CD4-positive, alpha-beta T cell (primary cell): ENCODE results near the gene GPR45. TPM values are rescaled to one million over a fixed set of nuclear protein-coding genes. Genes with fewer than 3 reads are reported as not detected.

Source experiments
- ATAC-seq: fragments of 200-7000 bp; cut with Tn5 transposase; one replicate; pipeline ENCODE4 v1.10.0; 2022; ENCODE audit warnings: mild to moderate bottlenecking; ENCODE audit not compliant: poor library complexity
- CTCF ChIA-PET: fragments of 350-600 bp; sonication (Branson Sonifier 250); formaldehyde crosslinking; loops from one replicate; lab custom pipeline; 2021; ENCODE audit warnings: antibody characterized with exemption, inconsistent platforms; lab: Charles Lee
- POLR2A ChIA-PET: fragments of 350-600 bp; sonication (Branson Sonifier 250); formaldehyde crosslinking; loops from one replicate; lab custom pipeline; 2021; ENCODE audit warnings: antibody characterized with exemption, inconsistent platforms; lab: Charles Lee
- DNase-seq, 14 experiments: peaks; one replicate each; pipeline ENCODE4 v3.0.0-alpha.2; 2013 to 2020; ENCODE audit warnings: mixed read lengths in 2 of 14
- H3K27ac ChIP-seq, 2 donors: one replicate each; pipeline versions ENCODE4 v1.5.1 to v1.7.0; 2013; ENCODE audit warnings: low read length in 2 of 2, low read depth in 1 of 2, mild to moderate bottlenecking in 1 of 2
- H3K27me3 ChIP-seq, 2 experiments: 1 replicate in 1 of 2; 2 replicates in 1 of 2; pipeline versions ENCODE4 v1.6.1 to v1.7.0; 2013; ENCODE audit warnings: low read length in 2 of 2, control low read depth in 1 of 2, mild to moderate bottlenecking in 1 of 2, moderate library complexity in 1 of 2; ENCODE audit not compliant: insufficient read depth in 2 of 2, control insufficient read depth in 1 of 2
- H3K36me3 ChIP-seq: one replicate; pipeline ENCODE4 v1.6.1; 2013; ENCODE audit warnings: low read length, control low read depth; ENCODE audit not compliant: insufficient read depth
- H3K4me1 ChIP-seq: one replicate; pipeline ENCODE4 v1.6.1; 2013; ENCODE audit warnings: low read length, control low read depth; ENCODE audit not compliant: insufficient read depth
- H3K4me3 ChIP-seq: one replicate; pipeline ENCODE4 v1.5.1; 2013; ENCODE audit warnings: mild to moderate bottlenecking, low read length, moderate library complexity
- H3K9me3 ChIP-seq, 2 experiments: 1 replicate in 1 of 2; 2 replicates in 1 of 2; pipeline versions ENCODE4 v1.6.1 to v1.7.0; 2013; ENCODE audit warnings: low read length in 2 of 2, mild to moderate bottlenecking in 2 of 2, control low read depth in 1 of 2, moderate library complexity in 1 of 2; ENCODE audit not compliant: control insufficient read depth in 1 of 2, insufficient read depth in 1 of 2
- H3K27ac Mint-ChIP-seq: one replicate; pipeline ENCODE4 v1.8.0; 2020; ENCODE audit warnings: mixed read lengths
- H3K27me3 Mint-ChIP-seq: one replicate; pipeline ENCODE4 v1.8.0; 2021; ENCODE audit warnings: mixed read lengths
- H3K36me3 Mint-ChIP-seq: one replicate; pipeline ENCODE4 v1.8.0; 2021; ENCODE audit warnings: low read depth, mixed read lengths
- H3K4me1 Mint-ChIP-seq: one replicate; pipeline ENCODE4 v1.8.0; 2021; ENCODE audit warnings: low read depth, mixed read lengths
- H3K4me3 Mint-ChIP-seq: one replicate; pipeline ENCODE4 v1.8.0; 2020; ENCODE audit warnings: mild to moderate bottlenecking, mixed read lengths
- H3K9me3 Mint-ChIP-seq: one replicate; pipeline ENCODE4 v1.8.0; 2020; ENCODE audit warnings: mixed read lengths
- intact Hi-C, 2 experiments: fragments of 100-400 bp; cut with DNase I in 1 of 2; cut with micrococcal nuclease in 1 of 2; formaldehyde crosslinking; loops; one replicate each; pipeline versions ENCODE4 v1.15.1 to v1.9.0; 2023 to 2025; cut with DNase I, micrococcal nuclease
- polyA plus RNA-seq, 2 donors: library from polyadenylated mRNA; unstranded; fragments of 120-200 nt; gene quantifications; one replicate each; pipeline ENCODE4 v1.2.1, GENCODE V29; 2013
- total RNA-seq, 174 experiments: library from RNA in 2 of 174; stranded (reverse) in 2 of 174; gene quantifications; one replicate each; pipeline ENCODE4 v1.2.3 and lab custom pipeline; 2021 to 2026
- TF ChIP-seq, protein P1 (sequence below): fragments of 200-600 bp; IDR thresholded peaks from one replicate; pipeline ENCODE4 v1.8.0; 2022; ENCODE audit warnings: antibody characterized with exemption, mild to moderate bottlenecking

The GPR45 gene, protein sequence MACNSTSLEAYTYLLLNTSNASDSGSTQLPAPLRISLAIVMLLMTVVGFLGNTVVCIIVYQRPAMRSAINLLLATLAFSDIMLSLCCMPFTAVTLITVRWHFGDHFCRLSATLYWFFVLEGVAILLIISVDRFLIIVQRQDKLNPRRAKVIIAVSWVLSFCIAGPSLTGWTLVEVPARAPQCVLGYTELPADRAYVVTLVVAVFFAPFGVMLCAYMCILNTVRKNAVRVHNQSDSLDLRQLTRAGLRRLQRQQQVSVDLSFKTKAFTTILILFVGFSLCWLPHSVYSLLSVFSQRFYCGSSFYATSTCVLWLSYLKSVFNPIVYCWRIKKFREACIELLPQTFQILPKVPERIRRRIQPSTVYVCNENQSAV
- total RNA-seq = not detected
- 0.09 TPM for polyA plus RNA-seq (2013, experiment 1 of 2)
- 0.12 TPM for polyA plus RNA-seq (2013, experiment 2 of 2)
- 0 to 0.07 (median 0) reads per million in 172 experiments for total RNA-seq (lab: John Stamatoyannopoulos, UW)

DNA sequence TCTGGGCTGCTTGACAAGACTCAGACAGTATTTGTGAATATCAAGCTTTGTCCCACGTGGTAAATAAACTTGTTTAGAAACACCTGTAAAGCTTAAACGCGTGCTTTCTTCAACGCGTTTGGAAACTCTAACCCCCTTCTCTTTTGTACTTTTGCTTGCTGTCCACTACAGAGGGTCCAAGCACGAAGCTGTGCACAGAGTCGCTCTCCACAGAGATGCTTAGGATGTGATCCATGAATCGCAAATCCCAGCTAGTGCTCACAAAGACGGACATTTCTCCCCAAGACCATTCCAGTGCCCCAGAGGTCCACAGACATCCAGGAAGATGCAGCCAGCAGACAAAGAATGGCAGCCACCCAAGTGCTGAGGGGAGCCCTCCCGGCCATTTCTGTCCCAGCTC is at the start of gene GPR45:
Gene GPR45, plus strand, starts transcription at position 301 of the 400 bp plus-strand sequence. CDS start 116 bp downstream, outside the sequence.
- POLR2A ChIA-PET = interaction anchor here (1.0 kb wide), 1 partner anchor 96 kb away, joined by 3 read pairs; no protein-coding TSS in a partner anchor
- no peaks in the 10 kb centered on the region for H3K4me1 Mint-ChIP-seq

DNA sequence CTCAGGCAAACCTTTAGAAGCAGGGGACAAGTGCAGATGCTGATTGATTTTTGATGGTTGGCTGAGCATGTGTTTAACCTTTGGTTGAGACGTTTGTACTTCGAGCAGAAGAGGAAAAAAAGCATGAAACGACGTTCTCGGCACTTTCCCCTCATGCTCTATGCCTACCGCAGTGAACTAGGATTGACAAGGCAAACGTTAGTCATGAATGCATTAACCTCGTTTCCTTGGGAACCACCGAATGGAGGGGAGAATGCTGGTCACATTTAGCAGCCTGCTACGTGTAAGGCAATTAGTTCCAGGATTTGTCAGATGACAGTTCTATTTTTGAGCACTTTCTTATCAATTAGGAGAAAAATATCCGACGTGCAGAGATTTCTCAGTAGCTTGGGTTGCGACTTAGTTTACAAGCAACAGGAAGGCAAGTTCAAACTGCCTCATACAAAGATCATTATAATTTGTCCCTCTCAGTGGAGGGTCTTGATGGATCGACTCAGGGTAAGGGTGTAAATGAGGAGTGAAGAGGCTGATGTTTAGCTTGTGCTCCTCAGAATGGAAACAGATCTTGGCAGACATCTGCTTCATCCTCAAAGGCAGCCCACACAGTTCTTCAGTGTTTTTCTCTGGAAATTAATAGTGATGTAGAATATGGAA is 47.4 kb upstream of the GPR45 start:
- Mint-ChIP-seq H3K4me1 (no peaks in the 10 kb centered on the region), H3K9me3 (peaks cover 5% of the 10 kb centered on the region), H3K36me3 (no peaks in the 10 kb centered on the region), H3K27me3 (peaks cover 57% of the 10 kb centered on the region), H3K4me3 (no peak overlapping the region), H3K27ac (no peak overlapping the region)
- CTCF ChIA-PET = no interaction called here
- no peaks in the 10 kb centered on the region for H3K36me3 ChIP-seq
- H3K4me3 ChIP-seq = no peak overlapping the region
- ATAC-seq = no peak
- no peaks in the 10 kb centered on the region for H3K27me3 ChIP-seq
- H3K4me1 ChIP-seq = no peaks in the 10 kb centered on the region
- no peak for DNase-seq
- POLR2A ChIA-PET = no interaction called here
- TF ChIP-seq, protein P1, sequence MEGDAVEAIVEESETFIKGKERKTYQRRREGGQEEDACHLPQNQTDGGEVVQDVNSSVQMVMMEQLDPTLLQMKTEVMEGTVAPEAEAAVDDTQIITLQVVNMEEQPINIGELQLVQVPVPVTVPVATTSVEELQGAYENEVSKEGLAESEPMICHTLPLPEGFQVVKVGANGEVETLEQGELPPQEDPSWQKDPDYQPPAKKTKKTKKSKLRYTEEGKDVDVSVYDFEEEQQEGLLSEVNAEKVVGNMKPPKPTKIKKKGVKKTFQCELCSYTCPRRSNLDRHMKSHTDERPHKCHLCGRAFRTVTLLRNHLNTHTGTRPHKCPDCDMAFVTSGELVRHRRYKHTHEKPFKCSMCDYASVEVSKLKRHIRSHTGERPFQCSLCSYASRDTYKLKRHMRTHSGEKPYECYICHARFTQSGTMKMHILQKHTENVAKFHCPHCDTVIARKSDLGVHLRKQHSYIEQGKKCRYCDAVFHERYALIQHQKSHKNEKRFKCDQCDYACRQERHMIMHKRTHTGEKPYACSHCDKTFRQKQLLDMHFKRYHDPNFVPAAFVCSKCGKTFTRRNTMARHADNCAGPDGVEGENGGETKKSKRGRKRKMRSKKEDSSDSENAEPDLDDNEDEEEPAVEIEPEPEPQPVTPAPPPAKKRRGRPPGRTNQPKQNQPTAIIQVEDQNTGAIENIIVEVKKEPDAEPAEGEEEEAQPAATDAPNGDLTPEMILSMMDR = no peak
- peaks cover 0 to 7% of the 10 kb centered on the region in 2 experiments for H3K9me3 ChIP-seq
- H3K27ac ChIP-seq = no peak overlapping the region
- intact Hi-C loops = no loop called here

More for the DNA sequence above, at the start of gene GPR45:
- Histone ChIP-seq H3K4me3 (no peak within 1 kb of the TSS), H3K27ac (no peak within 1 kb of the TSS), H3K27me3 (peaks cover 0 to 9% of the 10 kb centered on the region in 2 experiments), H3K36me3 (no peaks in the 10 kb centered on the region), H3K4me1 (peaks cover 11% of the 10 kb centered on the region), H3K9me3 (no peaks in the 10 kb centered on the region)
- intact Hi-C loops = no loop called here
- TF ChIP-seq, protein P1 = no peak
- no peak for DNase-seq
- Mint-ChIP-seq H3K36me3 (no peaks in the 10 kb centered on the region), H3K9me3 (no peaks in the 10 kb centered on the region), H3K27me3 (no peaks in the 10 kb centered on the region), H3K4me3 (no peak within 1 kb of the TSS), H3K27ac (no peak within 1 kb of the TSS)
- ATAC-seq = no peak
- CTCF ChIA-PET = no interaction called here

DNA sequence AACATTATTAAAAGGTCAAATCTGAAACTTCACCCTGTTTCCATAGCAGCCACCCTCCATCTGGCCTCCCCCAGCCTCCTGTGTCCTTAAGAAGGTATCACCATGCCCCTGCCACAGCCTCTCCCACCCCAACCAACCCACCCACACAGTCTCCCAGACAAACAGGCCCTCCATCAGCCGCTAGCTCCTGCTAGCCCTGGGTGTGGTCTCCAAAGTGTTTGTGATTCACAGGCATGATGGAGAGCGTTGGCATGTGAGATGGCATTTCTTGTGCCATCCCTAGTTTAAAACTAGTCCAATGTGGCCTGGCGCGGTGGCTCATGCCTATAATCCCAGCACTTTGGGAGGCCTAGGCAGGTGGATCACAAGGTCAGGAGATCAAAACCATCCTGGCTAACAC is 44.9 kb upstream of the GPR45 start:
- Histone ChIP-seq H3K4me3 (no peak overlapping the region), H3K36me3 (no peaks in the 10 kb centered on the region), H3K27ac (no peak overlapping the region), H3K9me3 (no peaks in the 10 kb centered on the region), H3K27me3 (no peaks in the 10 kb centered on the region), H3K4me1 (no peaks in the 10 kb centered on the region)
- CTCF ChIA-PET = no interaction called here
- TF ChIP-seq, protein P1 = no peak
- Mint-ChIP-seq H3K4me3 (no peak overlapping the region), H3K9me3 (peaks cover 5% of the 10 kb centered on the region), H3K4me1 (no peaks in the 10 kb centered on the region), H3K27me3 (peaks cover 47% of the 10 kb centered on the region), H3K27ac (no peak overlapping the region), H3K36me3 (no peaks in the 10 kb centered on the region)
- POLR2A ChIA-PET = no interaction called here
- no peak for ATAC-seq
- intact Hi-C loops = no loop called here
- DNase-seq = no peak
